Glutamatergic neuron (in vitro differentiated cells): Measurements from ENCODE around the gene TBC1D30. TPM values are rescaled to one million over a fixed set of nuclear protein-coding genes. Genes with fewer than 3 reads are reported as not detected.

Source experiments
- DNase-seq: peaks from one replicate; pipeline ENCODE4 v3.0.0; 2022
- H3K27ac Mint-ChIP-seq: one replicate; pipeline ENCODE4 v1.8.0; 2020; ENCODE audit warnings: mild to moderate bottlenecking, mixed read lengths, inconsistent platforms; ENCODE audit not compliant: unreplicated experiment
- H3K27me3 Mint-ChIP-seq: one replicate; pipeline ENCODE4 v1.8.0; 2020; ENCODE audit warnings: mild to moderate bottlenecking, moderate library complexity, mixed read lengths, inconsistent platforms; ENCODE audit not compliant: unreplicated experiment
- H3K36me3 Mint-ChIP-seq: one replicate; pipeline ENCODE4 v1.8.0; 2020; ENCODE audit warnings: mild to moderate bottlenecking, mixed read lengths, inconsistent platforms; ENCODE audit not compliant: unreplicated experiment
- H3K4me1 Mint-ChIP-seq: one replicate; pipeline ENCODE4 v1.8.0; 2020; ENCODE audit warnings: mild to moderate bottlenecking, low read depth, mixed read lengths, inconsistent platforms; ENCODE audit not compliant: unreplicated experiment
- H3K4me3 Mint-ChIP-seq: one replicate; pipeline ENCODE4 v1.8.0; 2020; ENCODE audit warnings: mild to moderate bottlenecking, mixed read lengths, inconsistent platforms; ENCODE audit not compliant: unreplicated experiment
- H3K9me3 Mint-ChIP-seq: one replicate; pipeline ENCODE4 v1.8.0; 2020; ENCODE audit warnings: mild to moderate bottlenecking, moderate library complexity, mixed read lengths, inconsistent platforms; ENCODE audit not compliant: unreplicated experiment
- CTCF ChIP-seq: fragments of 200-600 bp; sonication (generic); IDR thresholded peaks from one replicate; pipeline ENCODE4 v1.5.0; 2021; ENCODE audit not compliant: partially characterized antibody, unreplicated experiment
- total RNA-seq: library from RNA; stranded (reverse); fragmentation: NEBNext Ultra II Directional; extraction: Animal tissue kit (Norgen Biotek cat#: 25700); gene quantifications from one replicate; pipeline ENCODE4 v1.2.1, GENCODE V29; 2021; ENCODE audit not compliant: unreplicated experiment

Gene TBC1D30
- total RNA-seq, 1 donor from 2014 or later, result 15.2 TPM

- peaks cover 10% of the 10 kb centered on the region for H3K27me3 Mint-ChIP-seq
- H3K4me1 Mint-ChIP-seq, result peaks cover 8% of the 10 kb centered on the region
- peaks cover 5% of the 10 kb centered on the region for H3K36me3 Mint-ChIP-seq
- no peak for DNase-seq
- H3K9me3 Mint-ChIP-seq, result no peaks in the 10 kb centered on the region
- H3K27ac Mint-ChIP-seq, result peak overlapping the region; percentile 28
- peak overlapping the region; percentile 93 for H3K4me3 Mint-ChIP-seq
- TF ChIP-seq CTCF, result no peak
These were observed 332 bp upstream of the TBC1D30 start for GRCh38 chr12:64824130-64824499.

GRCh38 chr12:64825143-64826021 lies 935 bp downstream of the TBC1D30 start:
- TF ChIP-seq CTCF, result no peak
- peak; percentile 42 for DNase-seq
- Mint-ChIP-seq H3K36me3 (peaks cover 10% of the 10 kb centered on the region), H3K27me3 (peaks cover 11% of the 10 kb centered on the region), H3K4me3 (peak overlapping the region; percentile 93), H3K9me3 (no peaks in the 10 kb centered on the region), H3K27ac (peak overlapping the region; percentile 89), H3K4me1 (peaks cover 17% of the 10 kb centered on the region)

GRCh38 chr12:64826234-64826633 lies 1.8 kb downstream of the TBC1D30 start:
- H3K27ac Mint-ChIP-seq, result peak overlapping the region; percentile 83

GRCh38 chr12:64828713-64829112 lies 4.3 kb downstream of the TBC1D30 start:
- Mint-ChIP-seq H3K27me3 (peaks cover 11% of the 10 kb centered on the region), H3K27ac (no peak overlapping the region), H3K4me1 (peaks cover 18% of the 10 kb centered on the region), H3K9me3 (no peaks in the 10 kb centered on the region), H3K36me3 (peaks cover 17% of the 10 kb centered on the region), H3K4me3 (no peak overlapping the region)
- DNase-seq, result no peak
- TF ChIP-seq CTCF, result no peak

More at GRCh38 chr12:64826234-64826633, 1.8 kb downstream of the TBC1D30 start:
- peaks cover 18% of the 10 kb centered on the region for H3K4me1 Mint-ChIP-seq
- peaks cover 11% of the 10 kb centered on the region for H3K27me3 Mint-ChIP-seq
- no peak for TF ChIP-seq CTCF
- H3K36me3 Mint-ChIP-seq, result peaks cover 11% of the 10 kb centered on the region
- no peak for DNase-seq
- peak overlapping the region; percentile 93 for H3K4me3 Mint-ChIP-seq
- H3K9me3 Mint-ChIP-seq, result no peaks in the 10 kb centered on the region

GRCh38 chr12:64833928-64834327 lies 9.5 kb downstream of the TBC1D30 start:
- no peak for DNase-seq
- H3K9me3 Mint-ChIP-seq, result no peaks in the 10 kb centered on the region
- no peak overlapping the region for H3K27ac Mint-ChIP-seq
- peaks cover 12% of the 10 kb centered on the region for H3K36me3 Mint-ChIP-seq
- TF ChIP-seq CTCF, result no peak
- H3K4me3 Mint-ChIP-seq, result no peak overlapping the region
- peaks cover 2% of the 10 kb centered on the region for H3K27me3 Mint-ChIP-seq
- H3K4me1 Mint-ChIP-seq, result peaks cover 12% of the 10 kb centered on the region
